OCI-M2 (cell line): ENCODE results near the gene BOD1L1.

Source experiments
- DNase-seq: peaks from one replicate; lab custom pipeline; 2025; ENCODE audit not compliant: unreplicated experiment; lab: John Stamatoyannopoulos, UW

Gene BOD1L1

DNA sequence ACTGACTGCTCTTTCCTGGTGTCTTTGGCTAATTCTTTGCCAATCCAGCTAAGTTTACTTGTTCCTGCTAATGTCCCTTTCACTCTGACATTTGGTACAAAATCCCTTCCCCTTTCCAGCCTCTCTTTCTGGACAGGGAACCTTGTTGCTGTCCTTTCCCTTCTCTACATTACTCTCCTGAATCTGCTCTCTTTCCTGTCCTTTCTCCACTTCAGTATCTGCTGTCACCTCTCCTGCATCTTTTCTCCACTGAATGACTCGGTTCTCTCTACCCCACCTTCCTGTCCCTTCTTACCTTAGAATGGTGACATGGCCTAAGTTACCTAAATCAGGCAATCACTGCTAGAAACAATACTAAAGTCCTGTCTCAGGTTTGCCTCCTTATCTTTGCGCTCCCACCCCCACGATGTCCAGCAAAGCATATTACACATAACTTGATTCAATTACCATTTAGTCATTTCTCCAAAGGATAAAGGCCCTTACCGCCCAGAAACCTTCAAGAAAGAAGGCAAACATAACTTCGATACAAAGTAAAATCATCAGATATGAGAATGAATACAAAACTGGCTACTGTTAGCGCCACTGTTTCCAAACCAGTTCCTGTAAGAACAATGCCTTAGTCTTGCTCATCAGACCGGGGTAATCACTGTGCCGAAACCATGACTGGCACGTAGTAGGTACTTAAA, 890 bp downstream of the BOD1L1 start:
- no peak for DNase-seq

DNA sequence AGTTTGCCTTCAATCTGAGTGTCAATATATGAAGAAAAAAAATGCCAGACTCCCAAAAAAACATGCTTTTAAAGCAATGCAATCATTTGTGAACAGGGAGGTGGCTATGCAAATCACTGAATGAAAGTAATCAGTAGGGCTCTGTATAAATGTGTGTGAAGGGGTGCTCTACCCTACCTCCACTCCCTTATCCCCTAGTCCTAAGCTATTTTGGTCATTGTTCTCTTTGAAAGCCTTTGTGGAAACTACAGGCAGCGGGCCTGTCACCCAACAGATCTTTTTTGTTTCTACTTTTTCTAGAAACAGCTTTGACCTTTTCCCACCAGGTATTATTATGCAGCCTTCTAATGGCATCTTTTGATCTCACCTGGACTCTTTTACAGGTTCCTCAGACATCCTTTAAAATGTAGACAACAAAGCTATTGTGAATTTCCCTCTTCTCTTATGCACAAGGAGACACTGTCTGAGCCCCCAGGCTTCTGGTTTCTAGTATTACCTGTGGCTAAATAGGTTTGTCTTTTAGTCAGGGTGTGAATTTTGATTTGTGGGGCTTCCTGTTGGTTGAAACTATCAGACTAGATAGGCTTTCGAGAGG, 9.2 kb downstream of the BOD1L1 start:
- no peak for DNase-seq

DNA sequence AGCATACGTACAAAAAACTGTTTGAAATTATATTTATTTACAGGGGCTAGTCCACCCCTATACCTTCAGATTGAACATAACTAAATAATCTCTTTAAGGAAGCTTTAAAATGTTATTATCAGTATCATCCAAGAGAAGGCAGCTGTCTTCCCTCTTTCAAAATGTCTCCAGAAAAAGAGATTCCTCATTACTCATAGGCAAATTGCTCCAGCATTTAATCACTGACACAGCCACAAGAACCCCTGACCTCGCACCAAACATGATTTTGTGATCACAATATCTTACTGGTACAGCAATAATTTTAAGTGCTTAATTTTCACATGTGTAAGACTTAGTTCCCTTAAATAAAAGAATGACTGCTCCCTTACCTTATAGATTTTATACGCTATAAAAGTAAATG, 9.7 kb downstream of the BOD1L1 start:
- no peak for DNase-seq

DNA sequence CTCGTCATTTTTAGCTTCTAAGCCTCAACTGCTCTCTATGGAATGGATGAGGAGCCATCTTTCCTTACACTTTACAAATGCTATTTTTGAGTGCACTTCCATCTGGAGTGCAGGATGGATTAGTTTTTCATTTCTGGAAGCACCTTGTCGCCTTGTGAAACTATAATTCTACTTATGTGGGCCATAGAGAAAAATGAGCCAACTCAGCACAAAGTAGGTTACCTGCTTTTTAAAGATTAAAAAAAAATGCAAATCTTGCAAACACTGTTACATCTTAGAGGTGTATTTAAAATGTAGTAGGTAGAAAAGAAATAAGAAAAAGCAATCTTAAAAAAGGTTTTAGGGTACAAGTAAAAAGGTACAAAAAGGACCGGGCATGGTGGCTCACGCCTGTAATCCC, 10.9 kb downstream of the BOD1L1 start:
- no peak for DNase-seq

DNA sequence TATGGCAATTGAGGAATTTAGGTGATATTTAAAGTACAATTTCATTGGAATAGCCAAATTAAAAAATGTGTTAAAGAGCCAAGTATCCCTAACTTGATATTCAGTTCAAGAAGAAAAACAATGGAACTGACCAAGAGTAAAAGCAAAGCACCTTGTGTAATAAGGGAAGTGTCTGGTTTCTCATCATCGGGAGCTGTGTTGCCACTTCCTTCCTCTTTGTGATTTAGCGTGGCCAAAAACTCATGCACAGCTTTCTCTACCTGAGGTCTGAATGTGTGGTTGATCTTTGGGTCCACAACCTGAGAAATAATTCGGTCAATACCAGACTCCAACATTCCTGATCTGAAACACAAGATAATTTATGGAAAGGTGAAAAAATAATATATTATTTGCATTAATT, 12.4 kb downstream of the BOD1L1 start:
- DNase-seq = no peak

DNA sequence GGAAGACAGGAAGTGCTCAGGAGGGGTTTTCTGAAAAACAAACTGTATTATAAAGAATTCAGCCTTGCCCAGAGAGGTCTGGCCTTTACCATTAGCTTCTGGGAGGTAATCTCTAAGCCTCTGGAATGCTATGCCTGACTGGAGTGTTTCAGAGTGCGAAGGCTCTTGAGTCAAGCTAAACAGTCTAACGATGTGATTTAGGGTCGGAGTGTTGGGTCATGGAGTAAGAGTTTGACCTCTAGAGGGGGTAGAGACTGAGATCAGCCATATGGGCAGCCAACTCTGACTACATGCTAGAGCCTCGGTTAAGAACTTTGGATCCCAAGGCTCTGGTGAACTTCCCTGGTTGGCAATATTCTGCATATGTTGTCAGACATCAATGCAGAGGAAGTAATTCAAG, 15.0 kb downstream of the BOD1L1 start:
- no peak for DNase-seq

DNA sequence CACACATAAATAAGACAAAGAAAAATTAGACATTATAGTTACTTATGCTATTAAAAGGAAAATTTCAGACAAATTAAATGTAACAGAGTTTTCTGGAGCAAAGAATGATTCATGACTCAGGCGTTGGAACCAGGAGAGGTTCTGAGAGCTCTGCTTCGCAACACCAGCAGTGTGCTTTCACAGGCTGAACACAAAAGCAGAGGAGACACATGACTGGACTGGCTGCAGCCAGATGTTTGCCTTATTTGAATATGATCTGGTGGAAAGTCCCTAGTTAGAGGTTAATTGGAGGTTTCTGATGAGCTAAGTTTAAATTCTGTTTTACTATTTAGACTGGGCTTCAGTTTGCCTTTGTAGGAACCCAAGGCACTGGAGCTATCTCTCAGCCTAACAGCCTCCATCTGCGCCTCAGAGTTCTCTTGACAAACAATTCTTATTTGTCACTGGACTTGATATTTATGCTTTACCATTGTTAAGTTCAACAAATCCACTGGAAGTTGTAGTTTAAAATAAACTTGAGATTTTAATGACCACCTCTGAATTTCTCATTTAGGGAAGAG, 16.2 kb downstream of the BOD1L1 start:
- DNase-seq = no peak

DNA sequence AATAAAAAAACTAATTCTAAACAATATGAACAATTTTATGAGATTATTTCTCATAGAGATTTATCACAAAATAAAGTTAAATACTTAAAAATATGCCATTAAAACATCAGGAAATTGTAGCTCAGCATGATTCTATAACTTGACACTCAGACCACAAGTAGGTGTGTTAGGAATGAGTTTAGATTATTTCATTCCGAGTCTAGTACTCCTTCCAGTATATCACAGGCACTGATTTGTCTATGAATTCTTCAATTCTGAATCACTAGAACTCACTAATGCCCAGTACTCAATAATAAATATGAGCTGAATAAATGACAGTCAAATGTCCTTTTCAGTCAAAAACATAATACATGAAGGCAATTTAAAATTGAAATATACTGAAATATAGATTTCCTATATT, 22.2 kb downstream of the BOD1L1 start:
- DNase-seq = no peak

DNA sequence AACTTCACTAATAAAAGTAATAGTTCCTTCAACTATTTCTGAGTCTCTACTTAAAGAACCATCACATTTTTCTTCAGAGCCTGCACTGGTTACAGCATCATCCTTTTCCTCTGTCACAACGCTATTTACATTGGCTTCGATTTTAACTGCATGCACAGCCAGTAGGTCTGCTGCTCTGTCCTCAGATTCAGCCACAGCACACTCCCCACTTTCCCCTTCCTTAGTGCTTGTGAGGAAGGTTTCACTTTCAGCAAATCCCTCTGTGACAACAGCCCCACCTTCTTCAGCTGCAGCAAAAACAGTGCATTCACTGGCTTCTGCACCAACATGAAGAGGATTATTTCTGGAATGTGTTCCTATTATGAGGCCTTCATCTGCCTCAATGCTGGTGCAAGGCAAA, 25.7 kb downstream of the BOD1L1 start:
- DNase-seq = no peak

DNA sequence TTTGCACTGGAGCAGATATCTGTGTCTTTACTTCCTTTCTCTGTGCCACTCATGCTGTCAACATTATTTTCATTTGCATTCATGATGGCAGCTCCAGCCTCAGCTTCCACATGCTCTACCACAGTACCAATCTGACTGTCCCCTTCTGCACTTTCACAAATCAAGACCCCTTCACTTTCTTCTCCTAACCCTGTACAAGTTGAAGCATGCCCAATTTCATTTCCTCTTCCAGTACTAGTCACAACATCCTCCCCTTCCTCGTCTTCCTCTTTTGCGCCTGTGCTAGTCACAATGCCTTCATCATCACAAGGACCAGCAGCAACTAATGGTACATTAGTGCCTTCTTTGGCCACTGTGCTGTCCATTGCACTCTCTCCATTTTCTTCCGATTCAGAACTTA, 26.5 kb downstream of the BOD1L1 start:
- no peak for DNase-seq

DNA sequence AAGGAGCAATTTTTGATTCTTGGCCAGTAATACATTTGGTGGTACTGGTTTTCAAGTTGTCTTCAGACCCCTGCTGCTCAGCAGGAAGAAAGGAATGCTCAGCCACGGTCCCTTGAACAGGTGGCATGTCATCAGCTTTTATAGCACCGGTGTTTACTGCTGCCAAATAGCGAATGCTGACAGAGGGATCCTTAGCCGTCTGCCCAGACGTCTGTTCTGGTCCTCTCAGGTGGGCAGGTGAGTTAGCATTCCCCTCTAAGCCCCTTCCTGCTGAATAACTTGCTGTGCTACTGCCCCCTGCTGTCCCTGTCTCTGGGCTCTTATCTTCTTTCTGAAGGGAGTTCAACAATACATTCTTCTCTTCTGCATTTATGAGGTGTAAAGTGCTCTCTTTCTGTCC, 28.4 kb downstream of the BOD1L1 start:
- DNase-seq = no peak

DNA sequence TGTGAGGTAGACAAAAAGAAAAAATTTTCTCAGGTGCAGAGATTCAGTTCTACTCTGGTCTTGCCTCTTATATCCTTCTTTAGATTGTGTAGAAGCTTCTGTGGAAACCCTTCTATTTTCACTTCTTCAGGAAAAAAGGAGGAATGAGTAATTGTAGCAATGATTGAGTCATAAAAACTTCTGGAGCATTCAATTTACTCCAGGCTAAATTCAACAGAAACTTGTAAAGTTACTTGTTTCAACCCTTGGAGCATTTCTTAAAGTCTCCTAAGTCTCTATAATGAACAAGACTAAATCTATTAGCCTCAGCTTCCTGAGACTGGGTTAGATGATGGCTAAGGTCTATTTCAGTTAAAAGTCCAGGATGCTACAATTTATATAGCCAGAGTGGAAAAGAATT, 29.9 kb downstream of the BOD1L1 start:
- no peak for DNase-seq

DNA sequence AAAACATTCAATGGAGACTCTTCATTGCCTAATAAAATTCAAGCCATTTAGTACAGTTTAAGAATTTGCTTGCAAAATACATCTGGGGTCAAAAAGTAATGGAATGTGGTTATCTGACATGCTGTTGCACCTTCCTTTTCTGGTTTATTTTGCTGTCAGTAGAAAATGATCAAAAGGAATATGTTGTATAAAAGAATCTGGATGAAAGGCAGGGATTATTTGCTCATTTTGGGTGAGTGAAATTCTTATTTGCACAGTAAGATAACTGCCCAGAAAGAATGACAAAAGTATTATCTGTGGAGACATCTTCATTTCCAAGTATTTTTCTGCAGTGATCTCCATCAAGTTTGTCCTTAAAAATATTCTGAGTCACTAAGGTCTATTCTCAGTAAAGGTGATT, 30.4 kb downstream of the BOD1L1 start:
- no peak for DNase-seq

DNA sequence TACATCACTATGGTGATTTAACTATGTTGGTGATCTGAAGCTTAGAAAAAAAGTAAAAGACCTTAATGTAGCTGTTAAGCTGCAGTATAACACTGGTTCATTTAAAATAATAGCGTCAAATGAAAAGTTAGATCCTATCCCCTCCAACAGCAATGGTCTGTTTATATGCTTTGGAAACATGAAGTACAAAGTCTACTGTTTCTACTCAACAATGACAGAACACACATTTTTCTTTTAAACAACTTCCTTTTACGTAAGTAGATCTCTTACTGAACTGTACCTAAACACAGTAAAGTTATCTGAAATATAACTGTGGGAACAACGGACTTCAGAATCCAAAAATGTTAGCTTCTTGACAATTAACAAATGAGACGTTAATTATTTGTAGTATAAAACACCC, 35.3 kb downstream of the BOD1L1 start:
- DNase-seq = no peak

DNA sequence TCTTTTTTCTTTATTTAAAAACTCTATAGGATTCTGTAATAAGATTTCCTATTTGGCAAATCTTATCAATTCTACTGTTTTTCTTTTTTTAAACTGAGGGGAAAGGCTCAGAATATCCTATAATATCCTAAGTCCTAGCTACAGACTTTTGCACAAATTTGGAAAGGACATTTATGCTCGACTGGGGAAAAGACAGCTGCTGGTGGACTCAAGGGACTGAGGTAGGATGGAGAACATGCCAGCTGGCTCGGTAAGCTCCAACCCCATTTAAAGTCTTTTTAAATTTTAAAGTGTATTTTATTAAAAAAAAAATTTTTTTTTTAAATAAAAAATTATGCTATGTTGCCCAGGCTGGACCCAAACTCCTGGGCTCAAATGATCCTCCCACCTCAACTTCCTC, 36.8 kb downstream of the BOD1L1 start:
- DNase-seq = no peak

DNA sequence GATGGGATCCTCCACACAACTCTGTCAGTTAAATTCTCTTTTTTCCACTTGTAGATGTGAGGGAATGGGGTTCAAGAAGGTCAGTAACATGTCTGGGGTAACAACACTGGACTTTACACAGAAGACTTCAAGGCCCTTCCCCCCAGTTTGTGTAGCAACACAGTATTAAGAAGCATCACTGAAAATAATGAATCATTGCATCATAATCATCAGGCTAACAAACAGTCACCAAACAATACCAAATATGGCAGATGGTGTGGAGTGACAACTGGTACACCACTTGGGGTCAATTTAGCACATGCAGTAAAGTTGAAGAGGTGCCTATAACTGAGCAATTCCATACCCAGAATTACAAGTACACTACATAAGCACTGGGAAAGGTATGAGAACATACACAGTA, 38.6 kb downstream of the BOD1L1 start:
- no peak for DNase-seq

DNA sequence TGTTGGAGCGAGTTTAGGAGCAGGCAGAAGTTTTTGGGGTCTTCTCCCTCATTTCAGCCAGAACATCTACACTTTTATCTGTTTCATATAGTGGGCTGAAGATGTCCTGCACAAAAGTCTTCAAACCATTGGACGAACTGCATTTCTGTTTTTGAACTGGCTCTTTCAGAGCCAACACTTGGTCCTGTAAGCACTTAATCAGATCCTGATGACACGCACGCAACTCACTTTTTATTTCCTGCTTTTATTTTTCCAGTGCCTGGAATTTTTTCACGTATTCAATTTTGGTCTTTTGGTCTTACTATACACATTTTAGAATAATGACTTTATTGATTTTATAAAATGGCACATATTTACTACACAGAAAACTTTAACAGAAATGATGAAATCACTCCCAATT, 43.0 kb downstream of the BOD1L1 start:
- DNase-seq = no peak

DNA sequence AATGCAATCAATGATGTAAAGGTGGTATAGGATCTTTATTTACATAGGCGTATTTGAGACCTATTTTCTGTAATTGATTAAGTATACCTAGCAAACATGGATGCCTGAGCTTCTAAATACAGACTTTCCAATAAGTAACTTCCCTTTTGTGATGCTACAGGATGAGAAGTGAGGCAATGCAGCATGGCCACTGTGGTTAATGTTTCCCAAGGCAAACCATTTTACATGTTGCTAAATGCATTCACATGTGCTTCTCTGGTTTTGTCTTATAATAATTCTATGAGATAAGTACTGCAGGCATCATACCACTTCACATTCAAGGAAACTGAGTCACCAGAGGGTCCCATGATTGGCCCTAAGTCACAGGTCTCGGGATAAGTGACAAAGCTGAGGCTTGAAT, 47.5 kb downstream of the BOD1L1 start:
- DNase-seq = no peak

DNA sequence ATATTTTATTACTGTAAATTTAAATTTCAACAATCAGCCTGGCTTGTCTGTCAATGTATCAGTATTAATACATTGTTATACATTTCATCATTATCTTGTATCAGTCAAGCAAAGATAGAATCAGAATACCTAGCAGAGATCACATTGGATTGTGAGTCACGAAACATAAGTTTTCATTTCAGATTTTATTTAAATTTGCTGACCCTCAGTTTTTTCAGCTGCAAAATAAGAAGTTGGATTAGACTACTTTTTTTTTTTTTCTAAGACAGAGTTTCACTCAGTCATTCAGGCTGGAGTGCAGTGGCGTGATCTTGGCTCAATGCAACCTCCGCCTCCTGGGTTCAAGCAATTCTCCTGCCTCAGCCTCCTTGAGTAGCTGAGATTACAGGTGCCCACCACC, 49.9 kb downstream of the BOD1L1 start:
- no peak for DNase-seq

DNA sequence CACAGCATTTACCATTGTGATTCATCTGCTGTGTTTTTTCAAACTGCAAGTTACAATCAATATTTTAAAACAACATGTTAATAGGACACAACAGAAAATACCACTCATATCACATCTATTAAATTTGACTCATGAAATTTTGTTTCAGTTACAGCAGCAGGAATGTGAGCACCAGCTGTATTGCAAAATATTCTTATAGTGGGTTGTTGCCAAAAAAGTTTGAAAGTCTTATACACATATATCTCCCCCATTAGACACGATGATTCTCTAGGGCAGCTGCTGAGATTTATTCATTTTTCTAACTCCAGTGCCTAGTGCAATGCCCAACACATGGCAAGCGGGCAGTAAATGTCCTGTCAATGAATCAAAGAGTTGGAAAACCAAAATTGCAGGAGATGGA, 56.6 kb downstream of the BOD1L1 start:
- DNase-seq = no peak

DNA sequence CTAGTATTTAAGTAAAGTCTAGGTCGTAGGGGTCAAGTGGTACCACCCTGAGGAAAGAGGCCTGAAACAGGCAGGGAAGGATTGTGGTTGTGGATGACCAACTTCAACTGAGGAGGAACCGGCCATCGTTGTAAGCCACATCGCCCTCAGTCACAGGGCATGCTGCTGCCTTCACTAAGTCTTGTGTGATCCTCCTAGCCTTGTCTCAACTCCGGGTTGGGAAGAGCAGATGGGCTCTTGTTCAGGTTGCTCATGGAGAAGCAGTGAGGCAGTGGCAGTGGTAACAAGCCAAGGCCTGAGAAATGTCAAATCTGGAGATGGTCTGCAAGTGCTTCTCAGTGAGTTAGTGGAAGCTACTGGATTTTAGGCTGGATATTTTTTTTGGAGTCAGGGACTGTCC, 60.4 kb downstream of the BOD1L1 start:
- DNase-seq = no peak

DNA sequence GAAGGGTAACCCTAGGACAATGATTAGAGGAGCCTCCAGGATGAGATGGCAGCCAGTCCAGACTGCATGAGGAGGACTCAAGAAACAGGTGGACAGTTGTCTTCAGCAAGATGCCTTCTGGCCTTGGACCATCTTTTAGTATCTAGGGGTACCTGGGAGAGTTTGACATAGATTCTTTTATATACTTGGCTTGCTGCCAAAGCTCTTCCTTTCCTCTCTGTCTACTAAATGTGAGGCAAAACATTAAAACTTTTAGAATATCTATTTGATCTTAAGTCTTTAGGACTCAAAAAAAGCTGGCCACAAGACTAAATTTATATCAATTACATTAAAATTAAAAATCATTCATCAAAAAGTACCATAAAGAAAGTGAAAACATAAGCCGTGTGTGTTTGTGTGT, 64.6 kb downstream of the BOD1L1 start:
- no peak for DNase-seq

DNA sequence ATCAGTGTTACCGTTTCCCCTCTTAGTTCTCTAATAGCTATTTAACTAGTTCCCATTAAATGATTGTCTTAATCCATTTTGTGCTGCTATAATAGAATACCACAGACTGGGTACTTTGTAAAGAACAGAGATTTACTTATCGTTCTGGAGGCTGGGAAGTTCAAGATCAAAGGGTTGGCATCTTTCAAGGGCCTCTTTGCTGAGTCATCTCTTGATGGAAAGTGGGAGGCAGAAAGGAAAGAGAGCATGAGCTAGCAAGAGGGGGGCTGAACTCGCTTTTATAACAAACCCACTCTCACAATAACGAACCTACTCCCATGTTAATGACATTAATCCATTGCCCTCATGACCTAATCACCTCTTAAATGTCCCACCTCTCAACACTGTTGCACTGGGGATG, 65.9 kb downstream of the BOD1L1 start:
- DNase-seq = no peak
